ENCODE results near the gene MKRN2.
A peak's percentile ranks its signal among the peaks of the same experiment; 100 is the strongest.
"Not testable (repeated sequence)": the region's sequence is repeated elsewhere in the genome, so short reads cannot be mapped to it uniquely, and the experiment has no call there.

MKRN2 gene, protein sequence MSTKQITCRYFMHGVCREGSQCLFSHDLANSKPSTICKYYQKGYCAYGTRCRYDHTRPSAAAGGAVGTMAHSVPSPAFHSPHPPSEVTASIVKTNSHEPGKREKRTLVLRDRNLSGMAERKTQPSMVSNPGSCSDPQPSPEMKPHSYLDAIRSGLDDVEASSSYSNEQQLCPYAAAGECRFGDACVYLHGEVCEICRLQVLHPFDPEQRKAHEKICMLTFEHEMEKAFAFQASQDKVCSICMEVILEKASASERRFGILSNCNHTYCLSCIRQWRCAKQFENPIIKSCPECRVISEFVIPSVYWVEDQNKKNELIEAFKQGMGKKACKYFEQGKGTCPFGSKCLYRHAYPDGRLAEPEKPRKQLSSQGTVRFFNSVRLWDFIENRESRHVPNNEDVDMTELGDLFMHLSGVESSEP

DNA sequence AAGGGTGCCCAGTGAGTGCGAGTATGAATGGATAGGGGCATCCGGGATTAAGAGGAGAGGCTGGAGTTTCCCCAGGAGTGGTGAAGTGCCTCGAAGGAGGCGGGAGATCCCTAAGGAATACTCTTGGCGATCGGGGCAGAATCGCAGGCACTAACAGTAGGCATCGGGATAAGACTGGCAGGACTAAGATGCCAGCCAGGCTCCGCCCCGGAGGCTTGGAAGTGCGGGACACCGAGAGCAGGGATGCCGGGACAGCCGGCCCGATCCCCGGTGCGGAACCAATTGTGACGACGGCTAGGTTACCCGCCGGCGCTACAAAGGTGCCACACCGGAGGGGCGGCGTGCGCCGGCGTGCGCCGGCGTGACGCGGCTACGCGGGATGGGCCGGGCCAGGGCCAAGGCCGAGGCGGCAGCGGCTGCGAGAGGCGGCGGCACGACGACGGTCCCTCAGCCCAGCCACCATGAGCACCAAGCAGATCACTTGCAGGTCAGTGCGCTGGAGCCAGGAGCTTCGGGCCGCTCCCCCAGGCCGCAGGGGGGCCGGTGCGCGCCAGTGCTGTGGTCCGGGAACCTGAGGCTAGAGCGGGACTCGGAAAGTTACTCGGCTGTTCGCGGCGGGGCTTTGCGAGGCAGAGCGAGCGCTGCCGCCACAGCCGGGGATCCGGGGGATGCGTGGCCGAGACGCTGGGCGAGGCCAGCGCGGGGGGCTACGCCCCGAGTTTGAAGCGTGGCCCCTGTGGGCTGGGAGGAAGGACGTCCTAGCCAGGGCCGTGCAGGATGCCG is at the start of gene MKRN2:
TSS of gene MKRN2 (plus strand) at position 398 of the 783 bp plus-strand sequence. CDS start at position 462, 64 bp downstream.
- DNase-seq = peak; percentile 72 to 73

DNA sequence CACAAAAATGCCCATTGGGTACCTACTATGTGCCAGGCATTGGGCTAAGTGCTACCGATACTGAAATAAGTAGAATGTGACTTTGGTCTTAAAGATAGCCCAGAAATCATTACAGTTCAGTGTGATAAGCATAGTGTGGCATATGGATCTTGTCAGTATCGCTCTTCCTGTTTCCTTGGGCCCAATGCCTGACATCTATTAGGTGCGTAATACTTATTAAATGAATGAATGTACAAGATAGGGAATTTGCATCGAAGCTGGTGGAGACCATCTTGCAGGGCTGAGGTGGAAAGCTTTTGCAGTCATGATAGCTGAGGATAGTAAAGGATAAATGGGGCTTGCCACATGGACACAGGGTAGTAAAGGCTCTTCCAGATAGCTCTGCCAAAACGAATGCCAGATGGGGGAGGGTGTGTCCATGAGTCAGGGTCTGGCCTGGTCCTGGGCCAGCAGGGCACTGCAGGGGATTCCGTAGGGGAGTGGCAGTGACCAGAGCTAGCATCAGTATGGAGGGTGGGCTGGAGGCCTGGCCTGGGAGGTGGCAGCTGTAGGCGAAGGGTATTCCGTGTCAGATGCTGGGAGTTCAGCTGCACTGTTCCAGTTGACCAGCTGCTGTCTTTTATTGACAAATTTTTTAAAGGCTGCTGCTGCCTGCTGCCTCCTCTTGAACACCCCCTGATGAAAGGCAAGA is 49.2 kb upstream of the MKRN2 start:
- no peak for DNase-seq

DNA sequence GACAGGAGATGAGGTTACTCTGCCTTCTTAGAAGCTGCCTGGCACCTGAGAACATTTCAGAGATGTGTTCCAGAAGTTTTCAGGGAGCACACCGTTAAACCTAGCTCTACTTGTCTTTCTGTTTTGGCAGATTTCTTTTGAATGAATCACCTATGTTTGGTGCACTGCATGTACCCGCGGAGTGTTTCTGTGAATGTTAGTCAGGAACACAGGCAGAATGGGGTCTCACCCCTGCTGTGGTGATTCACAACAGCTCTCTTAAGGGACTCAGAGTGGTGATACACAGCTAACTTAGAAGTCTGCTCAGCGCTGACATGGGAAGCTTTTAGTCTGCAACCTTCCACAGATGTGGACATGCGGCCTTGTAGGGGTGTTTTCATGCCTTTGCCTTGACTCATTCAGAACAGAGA is 48.6 kb upstream of the MKRN2 start:
- DNase-seq = no peak

DNA sequence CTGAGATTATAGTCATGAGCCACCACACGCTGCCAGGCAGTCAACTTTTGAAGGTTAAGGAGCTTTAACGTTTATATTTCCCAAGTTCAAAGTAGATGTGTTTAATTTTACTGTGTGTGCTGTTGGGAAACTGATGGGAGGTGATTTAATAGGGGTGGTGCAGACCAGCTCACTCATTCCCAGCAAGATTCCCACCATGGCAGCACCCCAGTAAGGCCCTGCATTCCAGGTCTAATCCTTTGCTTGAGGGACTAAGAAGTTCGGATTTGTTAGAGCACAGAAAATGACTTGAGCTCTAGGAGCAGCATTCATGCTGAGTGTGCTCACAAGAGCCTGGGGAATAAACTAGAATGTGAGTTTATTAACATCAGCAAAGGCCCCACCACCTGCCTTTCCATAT is 47.4 kb upstream of the MKRN2 start:
- DNase-seq = no peak

DNA sequence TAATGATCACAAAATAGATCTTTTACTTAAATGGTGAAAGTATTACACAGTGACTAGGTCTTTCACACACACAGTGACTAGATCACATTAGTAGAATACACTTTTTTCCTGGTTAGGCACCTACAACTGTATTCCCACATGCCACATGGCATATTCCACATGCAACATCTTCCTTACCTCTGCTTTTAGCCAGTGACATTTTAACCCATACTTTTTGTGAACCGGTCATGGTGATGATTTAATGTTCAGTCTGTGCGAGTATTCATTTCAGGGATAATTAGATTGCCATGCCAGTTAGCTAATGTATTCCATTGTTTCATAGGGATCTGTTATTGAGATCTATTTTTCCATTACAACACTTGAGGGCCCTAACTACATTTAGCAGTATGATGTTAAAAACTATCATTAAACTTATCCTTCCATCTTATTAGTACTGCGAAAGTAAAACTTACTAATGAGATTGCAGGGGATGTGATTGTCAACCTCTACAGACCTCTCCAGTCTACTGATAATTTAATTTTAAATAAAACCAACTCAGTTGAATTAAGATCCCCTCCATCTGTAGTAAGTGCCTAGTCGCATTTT is 44.3 kb upstream of the MKRN2 start:
- DNase-seq = no peak

DNA sequence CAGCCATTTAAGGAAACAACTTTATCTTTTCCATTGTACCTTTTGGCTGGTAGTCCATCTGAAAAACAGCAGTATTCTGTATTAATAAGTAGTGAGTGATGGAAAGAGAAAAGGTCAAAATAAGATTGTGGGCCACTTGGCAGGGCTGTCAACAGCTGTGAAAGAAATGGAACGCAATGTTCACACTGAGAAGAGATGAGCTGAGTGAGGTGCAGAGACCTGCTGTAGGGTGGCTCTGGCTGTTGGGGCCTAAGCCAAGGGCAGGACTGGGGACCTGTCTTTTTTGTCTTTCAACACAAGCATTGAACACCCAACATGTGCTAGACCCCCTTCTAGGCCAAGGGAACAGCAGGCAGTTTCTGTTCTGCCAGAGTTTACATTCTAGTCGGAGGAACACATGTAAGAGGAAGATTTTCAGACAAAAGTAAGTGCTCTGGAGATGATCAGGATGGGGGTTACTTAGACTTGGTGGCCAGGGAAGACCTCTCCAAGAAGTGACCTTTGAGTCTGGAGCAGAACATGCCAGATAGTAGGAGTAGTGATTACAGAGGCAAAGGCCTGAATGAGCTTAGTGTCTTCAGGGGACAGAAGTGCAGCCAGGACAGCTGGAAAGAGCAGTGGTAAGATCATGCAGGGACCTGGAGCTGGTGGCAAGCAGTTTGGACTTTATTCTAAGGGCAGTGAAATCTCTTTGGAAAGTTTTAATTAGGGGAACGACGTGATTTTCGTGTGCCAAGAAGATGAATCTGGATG is 43.0 kb upstream of the MKRN2 start:
- DNase-seq = no peak

DNA sequence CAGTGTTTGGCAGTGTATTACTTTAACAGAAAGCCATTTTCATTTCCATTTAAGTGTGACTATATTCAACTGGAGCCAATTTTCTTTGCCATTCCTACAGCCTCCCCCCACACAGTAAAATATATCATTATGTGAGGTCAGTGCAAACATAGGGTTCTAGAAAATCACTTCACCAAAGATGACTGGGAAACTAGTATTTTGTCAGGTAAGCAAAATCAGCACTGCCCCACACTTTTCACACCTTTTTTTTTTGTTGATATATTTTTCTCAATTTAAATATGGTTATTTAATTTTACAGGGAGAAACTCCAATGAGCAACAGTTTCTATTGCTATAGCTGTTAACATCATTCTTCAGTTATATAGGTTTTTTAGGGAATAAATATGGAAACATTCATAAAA is 41.3 kb upstream of the MKRN2 start:
- DNase-seq = no peak

DNA sequence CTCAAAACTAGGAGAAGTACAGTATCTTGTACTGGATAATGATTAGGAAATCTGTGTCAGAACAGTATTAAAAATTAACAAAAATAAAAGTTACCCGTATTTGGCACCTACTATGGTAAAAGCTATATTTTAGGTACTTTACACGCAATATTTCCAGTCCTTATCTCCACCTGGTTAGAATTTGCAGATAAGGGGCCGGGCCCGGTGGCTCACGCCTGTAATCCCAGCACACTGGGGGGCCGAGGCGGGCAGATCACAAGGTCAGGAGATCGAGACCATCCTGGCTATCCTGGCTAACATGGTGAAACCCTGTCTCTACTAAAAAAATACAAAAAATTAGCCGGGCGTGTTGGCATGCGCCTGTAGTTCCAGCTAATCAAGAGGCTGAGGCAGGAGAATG is 40.0 kb upstream of the MKRN2 start:
- DNase-seq = no peak

DNA sequence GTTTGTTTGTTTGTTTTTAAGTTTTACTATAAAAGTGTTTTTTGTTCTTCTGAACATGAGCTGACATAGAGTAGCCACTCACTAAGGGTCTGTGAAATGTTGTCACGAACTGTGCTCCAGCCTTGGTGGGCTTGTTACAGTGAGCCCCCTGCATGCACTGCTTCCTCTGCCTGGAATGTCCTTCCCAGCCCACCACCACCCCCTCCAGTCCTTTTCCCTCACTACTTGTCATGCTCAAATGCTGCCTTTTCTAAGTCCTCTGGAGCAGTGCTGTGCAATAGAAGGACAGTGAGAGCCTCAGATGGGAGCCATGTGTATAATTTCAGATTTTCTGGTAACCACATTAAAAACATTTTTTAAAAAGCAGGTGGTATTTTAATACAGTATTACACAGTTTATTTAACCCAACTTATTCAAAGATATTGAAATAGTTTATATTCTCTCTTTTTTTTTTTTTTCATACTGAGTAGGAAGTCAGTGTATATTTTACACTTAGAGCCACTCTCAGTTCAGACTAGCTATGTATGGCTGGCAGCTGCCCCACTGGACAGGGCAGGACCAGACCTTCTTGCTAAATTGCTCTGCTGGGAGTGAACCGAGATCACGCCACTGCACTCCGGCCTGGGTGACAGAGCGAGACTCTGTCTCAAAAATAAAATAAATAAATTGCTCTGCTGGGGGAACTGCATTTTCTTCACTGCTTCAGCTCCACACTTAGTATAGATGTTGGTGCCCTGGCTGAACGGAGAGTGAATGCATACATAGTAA is 38.4 kb upstream of the MKRN2 start:
- DNase-seq = no peak

DNA sequence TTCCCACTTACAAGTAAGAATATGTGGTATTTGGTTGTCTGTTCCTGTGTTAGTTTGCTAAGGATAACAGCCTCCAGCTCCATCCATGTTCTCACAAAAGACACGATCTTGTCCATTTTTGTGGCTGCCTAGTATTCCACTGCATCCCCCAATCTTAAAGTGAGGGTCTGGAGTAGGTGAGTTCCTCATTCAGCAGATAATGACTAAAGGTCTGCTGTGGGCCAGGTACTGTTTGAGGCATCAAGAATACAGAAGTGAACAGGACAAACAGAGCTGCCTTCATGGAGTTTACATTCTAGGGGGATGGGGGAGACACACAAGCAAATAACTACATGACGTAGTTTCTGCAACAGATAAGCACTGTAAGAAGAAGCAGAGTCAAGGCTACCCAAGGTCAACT is 35.9 kb upstream of the MKRN2 start:
- no peak for DNase-seq

DNA sequence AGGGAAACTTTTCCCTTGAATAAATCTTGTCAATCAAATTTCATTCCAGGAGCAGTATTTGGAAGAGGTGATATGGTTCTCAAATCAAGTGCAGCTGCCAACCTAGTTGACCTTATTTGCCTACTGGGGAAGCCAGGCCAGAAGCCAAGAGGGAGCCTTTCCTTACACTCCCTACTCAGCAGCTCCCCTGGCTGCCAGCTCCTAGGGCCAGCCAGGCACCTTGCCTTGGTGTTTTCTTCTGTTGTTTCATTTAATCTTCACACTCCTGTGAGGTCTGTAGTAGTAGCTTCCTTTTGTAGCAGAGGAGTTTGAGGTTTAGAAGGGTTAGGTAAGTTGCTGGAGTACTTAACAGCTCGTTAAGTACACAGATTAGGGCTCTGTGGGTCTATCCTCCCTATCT is 34.2 kb upstream of the MKRN2 start:
- DNase-seq = no peak

DNA sequence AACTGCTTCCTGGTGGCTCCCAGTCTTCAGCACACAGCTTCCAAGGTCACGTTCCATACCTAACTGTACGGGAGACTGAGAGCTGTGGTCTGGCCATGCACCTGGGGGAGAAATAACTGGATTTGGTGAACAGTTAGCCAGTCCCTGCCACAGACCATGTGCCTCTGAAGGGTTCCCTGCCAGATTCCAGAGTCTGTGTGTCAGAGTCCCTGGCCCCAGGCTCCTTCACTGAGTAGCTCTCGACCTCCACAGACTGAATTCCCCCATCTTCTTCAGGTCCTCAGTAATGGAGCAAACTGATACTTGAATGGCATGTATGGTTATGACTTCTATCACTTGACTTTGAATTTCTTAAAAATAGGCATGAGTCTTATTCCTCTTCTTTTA is 29.1 kb upstream of the MKRN2 start:
- DNase-seq = no peak

DNA sequence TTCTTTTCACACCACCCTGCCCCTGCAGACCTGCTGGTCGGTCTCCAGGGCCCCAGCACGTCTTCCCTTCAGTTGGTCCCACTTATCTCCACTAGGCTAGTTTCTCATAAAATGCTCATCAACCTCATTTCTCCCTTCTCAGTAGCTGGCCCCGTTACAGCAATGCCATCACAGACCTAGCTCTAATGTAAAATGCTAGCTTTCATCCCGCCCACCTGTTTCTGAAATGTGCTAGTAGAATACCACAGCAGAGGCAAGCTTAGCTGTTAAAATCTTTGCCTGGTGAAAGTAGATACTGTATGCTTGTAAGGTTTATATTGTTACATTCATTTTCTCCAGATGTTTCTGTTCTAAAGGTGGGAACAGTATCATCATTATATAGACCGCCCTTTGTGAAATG is 24.7 kb upstream of the MKRN2 start:
- DNase-seq = no peak

DNA sequence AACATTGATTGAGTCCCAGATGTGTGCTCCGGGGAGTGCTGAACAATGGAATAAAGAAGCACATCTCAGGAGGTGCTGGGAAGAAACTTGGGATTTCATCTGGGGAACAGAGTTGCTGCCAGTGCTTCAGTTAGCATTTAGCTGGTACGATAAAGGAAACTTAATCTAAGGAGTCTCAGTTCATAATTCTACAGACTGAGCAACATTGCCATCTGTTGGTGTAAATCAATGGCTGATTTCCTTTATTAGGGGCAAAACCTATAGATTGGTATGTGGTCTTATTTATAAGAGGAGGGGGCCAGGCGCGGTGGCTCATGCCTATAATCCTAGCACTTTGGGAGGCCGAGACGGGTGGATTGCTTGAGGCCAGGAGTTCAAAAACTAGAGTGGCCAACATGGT is 20.5 kb upstream of the MKRN2 start:
- no peak for DNase-seq

DNA sequence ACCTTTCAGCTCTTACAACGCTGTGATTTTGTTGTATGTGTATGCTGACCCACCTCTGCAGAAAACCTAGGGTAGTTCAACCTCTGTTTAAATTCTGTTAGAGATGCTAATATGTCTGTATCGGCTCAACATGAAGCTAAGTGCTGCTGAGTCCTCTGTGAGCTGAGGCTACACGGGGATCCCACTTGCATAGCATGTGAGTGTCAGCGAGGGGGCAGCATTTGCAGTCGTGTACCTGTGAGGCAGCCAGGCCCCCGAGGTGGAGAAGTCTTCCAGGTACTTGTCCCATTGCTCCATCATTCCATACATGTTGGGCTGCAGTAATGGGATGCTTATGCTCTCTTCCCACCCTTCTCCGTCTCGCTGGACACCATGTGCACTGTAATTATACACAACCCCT is 15.3 kb upstream of the MKRN2 start:
- DNase-seq = no peak

DNA sequence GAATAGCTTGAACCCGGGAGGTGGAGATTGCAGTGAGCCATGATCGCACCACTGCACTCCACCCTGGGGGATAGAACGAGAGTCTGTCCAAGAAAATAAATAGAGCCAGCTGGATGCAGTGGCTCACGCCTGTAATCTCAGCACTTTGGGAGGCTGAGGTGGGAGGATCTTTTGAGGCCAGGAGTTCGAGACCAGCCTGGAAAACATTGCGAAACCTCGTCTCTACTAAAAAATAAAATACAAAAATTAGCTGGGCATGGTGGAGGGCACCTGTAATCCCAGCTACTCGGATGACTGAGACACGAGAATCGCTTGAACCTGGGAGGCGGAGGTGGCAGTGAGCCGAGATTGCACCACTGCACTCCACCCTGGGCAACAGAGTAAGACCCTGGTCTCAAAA is 13.4 kb upstream of the MKRN2 start:
- not testable (repeated sequence) for DNase-seq

DNA sequence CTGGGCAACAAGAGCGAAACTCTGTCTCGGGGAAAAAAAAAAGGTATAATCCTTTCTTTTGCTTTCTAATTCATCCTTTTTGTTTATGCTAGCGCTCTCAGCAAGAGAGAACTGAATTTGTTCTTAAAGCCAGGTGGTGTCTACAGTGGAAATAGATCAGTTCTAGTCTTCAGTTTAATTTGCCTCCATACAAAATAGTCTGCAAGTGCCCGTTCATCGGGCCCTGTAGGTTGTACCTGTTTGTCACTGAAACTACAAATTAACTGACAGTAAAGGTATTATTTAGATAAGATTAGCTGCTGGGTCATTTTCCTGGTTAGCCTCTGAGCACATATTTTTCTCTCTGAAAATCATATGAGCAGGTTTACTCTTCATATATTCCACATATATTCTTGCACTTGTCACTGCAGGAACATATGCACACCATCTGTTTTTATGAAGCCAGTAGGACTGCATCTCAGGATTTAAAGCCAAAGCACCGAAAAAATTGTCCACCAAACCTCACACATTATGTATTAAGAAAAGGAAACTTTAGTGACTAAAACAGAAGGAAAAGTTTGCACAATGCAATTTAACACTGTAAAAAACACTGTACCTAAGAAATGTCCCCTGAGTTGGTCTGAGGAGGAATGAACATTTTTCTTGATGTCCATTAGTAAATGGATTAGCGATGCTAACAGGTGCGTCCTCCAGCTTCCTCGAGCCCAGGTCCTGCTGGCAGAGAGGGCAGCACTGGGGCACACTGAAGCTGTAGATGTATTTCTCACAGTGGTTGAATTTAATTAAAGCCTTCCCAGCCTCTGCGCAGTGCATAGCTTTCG is 12.0 kb upstream of the MKRN2 start:
- no peak for DNase-seq

DNA sequence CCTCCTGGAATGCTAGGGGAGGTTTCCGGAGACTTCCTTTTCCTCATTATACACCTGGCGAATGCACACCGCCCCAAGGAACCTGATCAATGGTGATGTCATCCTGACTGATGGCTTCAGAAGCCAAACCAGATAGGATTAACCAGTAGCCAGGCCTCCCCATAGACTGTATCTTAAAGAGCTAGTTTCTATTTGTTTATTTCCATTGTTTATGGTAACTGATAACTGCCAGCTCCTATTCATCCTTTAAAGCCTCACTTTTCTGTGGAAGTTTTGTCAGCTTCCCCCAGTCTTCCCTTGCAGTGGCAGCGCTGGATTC is 11.5 kb upstream of the MKRN2 start, which contains the start of gene MKRN2OS:
TSS of gene MKRN2OS (minus strand) at position 27 of the 319 bp plus-strand sequence. CDS start 35 bp downstream, outside the sequence.
- DNase-seq = no peak

DNA sequence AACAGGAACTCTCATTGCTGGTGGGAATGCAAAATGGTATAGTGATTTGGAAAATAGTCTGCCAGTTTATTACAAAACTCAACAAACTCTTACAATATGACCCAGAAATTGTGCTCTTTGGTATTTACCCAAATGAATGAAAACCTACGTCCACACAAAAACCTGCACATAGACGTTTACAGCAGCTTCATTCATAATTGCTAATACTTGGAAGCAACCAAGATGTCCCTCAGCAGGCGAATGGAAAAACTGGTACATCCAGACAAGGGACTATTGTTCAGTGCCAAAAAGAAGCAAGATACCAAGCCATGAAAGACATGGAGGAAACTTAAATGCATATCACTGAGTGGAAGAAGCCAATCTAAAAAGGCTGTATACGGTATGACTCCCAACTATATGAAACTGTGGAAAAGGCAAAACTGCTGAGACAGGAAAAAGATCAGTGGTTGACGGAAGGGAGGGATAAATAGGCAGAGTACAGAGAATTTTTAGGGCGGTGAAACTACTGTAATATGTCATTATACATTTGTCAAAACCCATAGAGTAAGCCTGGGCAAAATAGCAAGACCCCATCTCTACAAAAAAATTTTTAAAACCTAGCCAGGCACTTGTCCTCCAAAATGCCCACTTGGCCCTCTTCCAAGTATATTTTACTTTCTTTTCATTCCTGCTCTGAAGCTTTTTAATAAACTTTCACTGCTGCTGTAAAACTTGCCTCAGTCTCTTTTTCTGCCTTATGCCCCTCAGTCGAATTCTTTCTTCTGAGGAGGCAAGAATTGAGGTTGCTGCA is 6.7 kb upstream of the MKRN2 start:
- DNase-seq = no peak

DNA sequence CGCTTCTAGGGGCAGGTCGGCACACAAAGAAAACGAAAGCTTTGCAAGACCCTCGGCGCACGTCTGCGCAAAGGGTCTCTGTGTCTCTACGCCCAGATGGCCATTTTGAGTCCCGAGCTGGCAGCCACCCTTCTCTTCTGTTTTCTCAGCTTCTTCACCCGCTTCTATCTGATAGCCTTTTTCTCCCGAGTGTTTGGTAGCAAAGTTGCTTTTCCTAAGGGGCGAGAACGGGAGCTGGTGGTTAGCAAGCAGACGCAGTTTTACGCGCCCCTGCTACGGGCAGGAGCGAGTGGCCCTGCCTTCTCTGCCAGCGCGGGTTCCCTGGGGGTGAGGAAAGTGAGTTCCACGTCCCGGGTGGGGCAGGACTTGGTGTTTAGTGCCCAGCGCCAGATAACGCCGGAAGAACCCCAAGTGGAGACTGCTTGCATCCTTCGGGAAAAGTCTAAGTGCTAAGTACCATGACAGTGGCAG is 2.9 kb upstream of the MKRN2 start:
- DNase-seq = no peak
